Activated CD4-positive, alpha-beta T cell treated with anti-CD3 and anti-CD28 coated beads, Interleukin-10, Interleukin-2, amounts not matched to agents 100 ng/mL and 50 ng/mL, durations not matched to agents 16 hours and 8 hours (primary cell): ENCODE results near the gene ADAMTS19.
"Not testable (repeated sequence)": the region's sequence is repeated elsewhere in the genome, so short reads cannot be mapped to it uniquely, and the experiment has no call there.

ENCODE experiments used
- DNase-seq: peaks from one replicate; pipeline ENCODE4 v3.0.0-alpha.2; 2020

ADAMTS19 gene

DNA sequence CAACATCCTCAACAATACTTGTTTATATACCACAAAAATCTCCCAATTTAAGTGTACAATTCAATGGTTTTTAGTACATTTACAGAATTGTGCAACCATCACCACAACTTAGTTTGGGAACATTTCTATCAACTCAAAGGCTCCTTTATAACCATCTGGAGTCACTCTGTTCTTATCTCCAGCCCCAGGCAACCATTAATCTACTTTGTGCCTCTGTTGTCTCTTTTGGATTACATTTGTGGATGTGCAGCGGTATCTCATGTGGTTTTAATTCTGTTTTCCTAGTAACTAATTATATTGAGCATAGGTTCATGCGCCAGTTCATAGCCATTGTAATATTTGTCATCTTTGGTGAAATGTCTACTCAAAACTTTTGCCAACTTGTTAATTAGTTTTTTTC lies 14.4 kb downstream of the ADAMTS19 start:
- no peak for DNase-seq

- no peak for DNase-seq
These were observed 16.7 kb downstream of the ADAMTS19 start for GRCh38 chr5:129476751-129477150.

- no peak for DNase-seq
These were observed 17.4 kb downstream of the ADAMTS19 start for GRCh38 chr5:129477532-129477931.

DNA sequence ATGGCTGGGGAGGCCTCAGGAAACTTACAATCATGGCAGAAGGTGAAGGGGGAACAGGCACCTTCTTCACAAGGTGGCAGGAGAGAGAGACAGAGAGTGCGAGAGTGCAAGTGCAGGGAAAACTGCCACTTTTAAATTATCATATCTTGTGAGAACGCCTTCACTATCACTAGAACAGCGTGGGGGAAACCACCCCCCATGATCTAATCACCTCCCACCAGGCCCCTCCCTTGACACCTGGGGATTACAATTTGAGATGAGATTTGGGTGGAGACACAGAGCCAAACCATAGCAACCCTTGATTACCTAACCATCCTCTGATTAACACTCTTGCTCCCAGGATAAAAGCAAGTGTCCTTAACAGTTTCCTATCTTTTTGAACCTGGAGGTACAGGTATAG lies 21.1 kb downstream of the ADAMTS19 start:
- no peak for DNase-seq

GRCh38 chr5:129496421-129496820 lies 36.3 kb downstream of the ADAMTS19 start:
- DNase-seq: no peak

- DNase-seq: no peak
These were observed 36.9 kb downstream of the ADAMTS19 start for GRCh38 chr5:129496864-129497595.

GRCh38 chr5:129499208-129499852 lies 39.2 kb downstream of the ADAMTS19 start:
- DNase-seq: no peak

DNA sequence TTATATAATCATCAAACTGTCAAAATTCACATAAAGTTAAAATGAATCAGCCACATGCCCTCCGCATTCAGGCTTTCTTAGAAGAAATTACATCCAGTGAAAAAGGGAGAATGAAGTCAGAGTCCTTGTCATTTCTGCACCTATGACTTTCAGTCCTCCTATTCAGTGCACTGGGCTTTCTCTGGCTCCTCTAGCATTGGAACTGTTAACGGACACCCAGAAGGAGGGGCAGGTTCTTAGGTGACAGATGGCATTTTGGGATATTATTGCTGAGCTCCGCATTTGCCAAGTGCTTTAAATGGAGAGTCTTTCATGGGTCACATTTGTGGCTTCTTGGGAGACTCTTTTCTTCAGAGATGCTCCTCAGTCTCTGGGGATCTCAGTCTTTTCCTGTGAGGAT lies 40.0 kb downstream of the ADAMTS19 start:
- DNase-seq: no peak

DNA sequence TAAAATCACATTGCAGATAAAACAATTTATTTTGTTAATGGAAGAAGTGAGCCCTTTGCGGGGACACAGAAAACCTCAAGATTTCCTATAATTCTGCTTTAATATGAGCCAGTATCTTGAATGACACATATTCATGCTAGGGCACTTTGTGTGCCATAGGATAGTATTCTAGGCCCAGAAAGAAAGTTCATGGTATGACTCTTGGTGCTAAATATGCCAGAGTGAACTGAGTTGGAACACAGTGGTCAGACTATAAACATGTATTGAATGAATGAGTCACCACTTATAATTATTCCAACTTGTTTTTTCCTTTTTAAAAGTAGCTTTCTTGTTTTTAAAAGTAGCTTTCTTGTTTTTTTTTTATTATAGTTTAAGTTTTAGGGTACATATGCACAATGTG lies 46.0 kb downstream of the ADAMTS19 start:
- no peak for DNase-seq

GRCh38 chr5:129506950-129507349 lies 46.9 kb downstream of the ADAMTS19 start:
- DNase-seq: no peak

GRCh38 chr5:129507527-129507926 lies 47.4 kb downstream of the ADAMTS19 start:
- DNase-seq: no peak

GRCh38 chr5:129508606-129509005 lies 48.5 kb downstream of the ADAMTS19 start:
- DNase-seq: no peak

- DNase-seq: no peak
These were observed 49.4 kb downstream of the ADAMTS19 start for GRCh38 chr5:129509363-129509975.

GRCh38 chr5:129511291-129511690 lies 51.2 kb downstream of the ADAMTS19 start:
- DNase-seq: no peak

GRCh38 chr5:129541051-129541450 lies 81.0 kb downstream of the ADAMTS19 start:
- DNase-seq: no peak

- peak; percentile 5 for DNase-seq
These were observed 81.7 kb downstream of the ADAMTS19 start for GRCh38 chr5:129541648-129542251.

- no peak for DNase-seq
These were observed 87.0 kb downstream of the ADAMTS19 start for GRCh38 chr5:129547137-129547536.

GRCh38 chr5:129554134-129554904 lies 94.2 kb downstream of the ADAMTS19 start:
- DNase-seq: no peak

DNA sequence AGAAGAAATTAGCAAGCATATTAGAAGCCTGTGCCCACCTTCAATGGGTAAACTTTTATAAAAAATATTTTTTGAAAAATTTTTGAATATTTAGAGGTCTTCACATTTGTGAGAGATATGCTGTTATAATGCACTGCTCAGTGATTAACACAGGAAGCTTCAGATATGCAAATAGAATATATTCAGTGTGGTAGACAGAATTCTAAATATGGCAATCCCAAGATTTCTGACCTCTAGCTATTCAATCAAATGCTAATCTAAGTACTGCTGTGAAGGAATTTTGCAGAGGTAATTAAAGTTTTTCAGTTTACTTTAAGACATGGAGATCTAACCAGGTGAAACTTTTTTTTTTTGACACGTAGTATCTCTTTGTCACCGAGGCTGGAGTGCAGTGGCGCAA lies 103.5 kb downstream of the ADAMTS19 start:
- DNase-seq: no peak

- no peak for DNase-seq
These were observed 109.2 kb downstream of the ADAMTS19 start for GRCh38 chr5:129569295-129569694.

GRCh38 chr5:129572060-129572459 lies 112.0 kb downstream of the ADAMTS19 start:
- DNase-seq: no peak

- not testable (repeated sequence) for DNase-seq
These were observed 124.4 kb downstream of the ADAMTS19 start for GRCh38 chr5:129584496-129584895.
